Fibroblast of peridontal ligament (primary cell): ENCODE results near the gene CEP44.
A peak's percentile ranks its signal among the peaks of the same experiment; 100 is the strongest.
"Not testable (repeated sequence)": the region's sequence is repeated elsewhere in the genome, so short reads cannot be mapped to it uniquely, and the experiment has no call there.

Source experiments
- DNase-seq: peaks from one replicate; pipeline ENCODE4 v3.0.0-alpha.2; 2010; ENCODE audit errors: extremely low read depth

The CEP44 gene

GRCh38 chr4:174283507-174284471, at the start of gene CEP44, which contains the start of gene FBXO8:
Gene CEP44 (plus strand): TSS chr4:174283911. CDS start chr4:174299122, 15,211 bp downstream.
Gene FBXO8 (minus strand): TSS chr4:174283667. CDS start chr4:174263092, 20,575 bp downstream.
- peak; percentile 90 for DNase-seq

- DNase-seq: no peak
Measured at GRCh38 chr4:174236359-174236758, 47.4 kb upstream of the CEP44 start.

- no peak for DNase-seq
Measured at GRCh38 chr4:174241162-174241561, 42.5 kb upstream of the CEP44 start.

- no peak for DNase-seq
Measured at GRCh38 chr4:174244441-174244840, 39.3 kb upstream of the CEP44 start.

- DNase-seq: no peak
Measured at GRCh38 chr4:174245714-174246113, 38.0 kb upstream of the CEP44 start.

- no peak for DNase-seq
Measured at GRCh38 chr4:174248407-174248806, 35.3 kb upstream of the CEP44 start.

GRCh38 chr4:174252412-174252811, 31.3 kb upstream of the CEP44 start:
- DNase-seq: no peak

- no peak for DNase-seq
Measured at GRCh38 chr4:174254613-174255012, 29.1 kb upstream of the CEP44 start.

GRCh38 chr4:174255374-174255773, 28.3 kb upstream of the CEP44 start:
- DNase-seq: no peak

GRCh38 chr4:174255786-174256185, 27.9 kb upstream of the CEP44 start:
- DNase-seq: peak; percentile 52

- DNase-seq: peak; percentile 69
Measured at GRCh38 chr4:174256277-174256713, 27.4 kb upstream of the CEP44 start.

- DNase-seq: no peak
Measured at GRCh38 chr4:174259580-174259979, 24.1 kb upstream of the CEP44 start.

GRCh38 chr4:174260099-174260498, 23.6 kb upstream of the CEP44 start:
- no peak for DNase-seq

- not testable (repeated sequence) for DNase-seq
Measured at GRCh38 chr4:174261432-174261831, 22.3 kb upstream of the CEP44 start.

- no peak for DNase-seq
Measured at GRCh38 chr4:174262624-174263444, 20.9 kb upstream of the CEP44 start.

GRCh38 chr4:174263445-174263736, 20.3 kb upstream of the CEP44 start:
- DNase-seq: no peak

- DNase-seq: no peak
Measured at GRCh38 chr4:174265916-174266315, 17.8 kb upstream of the CEP44 start.

GRCh38 chr4:174266416-174266815, 17.3 kb upstream of the CEP44 start:
- DNase-seq: no peak

GRCh38 chr4:174273930-174274329, 9.8 kb upstream of the CEP44 start:
- DNase-seq: no peak

- DNase-seq: no peak
Measured at GRCh38 chr4:174274436-174274835, 9.3 kb upstream of the CEP44 start.

GRCh38 chr4:174275101-174275500, 8.6 kb upstream of the CEP44 start:
- no peak for DNase-seq

- no peak for DNase-seq
Measured at GRCh38 chr4:174277433-174277832, 6.3 kb upstream of the CEP44 start.

GRCh38 chr4:174278467-174278866, 5.2 kb upstream of the CEP44 start:
- DNase-seq: no peak
